T-helper 2 cell treated with Interferon-gamma antibody and Interleukin-4, amounts not matched to agents 100 ng/mL and 5 ng/mL, for 36 hours (primary cell): Measurements from ENCODE around the gene ZBTB5. TPM values are rescaled to one million over a fixed set of nuclear protein-coding genes. Genes with fewer than 3 reads are reported as not detected.
"Not testable (repeated sequence)": the region's sequence is repeated elsewhere in the genome, so short reads cannot be mapped to it uniquely, and the experiment has no call there.

ENCODE experiments used
- intact Hi-C: fragments of 100-400 bp; cut with micrococcal nuclease; formaldehyde crosslinking; loops from one replicate; pipeline ENCODE4 v1.15.1; 2023
- total RNA-seq: library from RNA; stranded (reverse); gene quantifications from 2 replicates; pipeline ENCODE4 v1.2.3, GENCODE V29; 2022

Gene ZBTB5
- total RNA-seq, 1 donor from 2014 or later: 10.3 TPM

DNA sequence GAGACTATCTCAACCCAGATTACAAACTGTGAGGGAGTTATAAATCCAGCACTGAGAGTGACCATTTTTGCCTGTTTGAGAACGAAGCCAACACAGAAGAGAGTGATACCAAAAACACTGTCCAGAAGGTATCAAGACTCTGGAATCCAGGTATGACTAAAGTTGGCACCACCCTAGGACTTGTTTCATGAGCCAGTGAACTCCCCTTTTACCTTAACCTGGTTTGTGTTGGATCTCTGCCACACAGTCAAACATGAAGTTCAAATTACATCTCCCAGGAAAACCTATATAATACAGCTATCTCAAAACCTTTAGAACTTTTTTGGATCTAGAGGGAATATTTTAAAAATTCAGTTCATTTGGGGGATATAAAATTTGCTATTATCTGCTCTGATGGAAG lies 11.4 kb downstream of the ZBTB5 start:
- intact Hi-C loops: no loop called here

DNA sequence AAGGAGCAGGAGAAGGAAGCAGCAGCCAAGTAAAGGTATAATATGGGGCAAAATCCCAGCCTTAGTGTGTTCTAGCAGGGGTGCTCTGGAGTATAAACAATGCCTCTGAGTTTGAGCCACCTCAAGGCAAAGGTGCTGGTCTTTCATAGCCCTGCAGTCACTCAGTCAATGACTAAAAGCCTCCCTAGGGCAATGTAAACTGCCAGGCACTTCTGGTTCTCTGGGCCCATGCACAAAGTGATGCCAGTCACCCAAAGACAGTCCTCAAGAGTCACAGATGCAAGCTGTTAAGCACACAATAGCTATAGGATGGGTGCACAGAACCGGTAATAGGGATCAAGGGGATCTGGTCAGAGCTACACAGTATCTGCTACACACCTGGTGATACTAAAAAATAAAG lies 12.6 kb downstream of the ZBTB5 start:
- intact Hi-C loops: no loop called here

DNA sequence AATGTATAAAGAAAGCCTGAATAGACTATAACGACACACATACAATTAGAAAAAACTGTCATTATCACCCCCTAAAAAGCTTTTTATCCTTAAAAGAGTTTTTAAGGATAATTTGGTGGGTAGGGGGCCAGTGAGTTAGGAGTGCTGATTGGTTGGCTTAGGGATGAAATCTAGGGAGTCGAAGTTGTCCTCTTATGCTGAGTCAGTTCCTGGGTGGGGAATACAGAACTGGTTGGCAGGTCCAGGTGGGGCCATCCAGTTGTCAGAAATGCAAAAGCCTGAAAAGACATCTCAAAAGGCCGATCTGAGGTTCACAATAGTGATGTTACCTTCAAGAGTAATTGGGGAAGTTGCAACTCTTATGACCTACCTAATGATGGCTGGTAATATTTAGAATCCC lies 13.6 kb downstream of the ZBTB5 start:
- intact Hi-C loops: no loop called here

DNA sequence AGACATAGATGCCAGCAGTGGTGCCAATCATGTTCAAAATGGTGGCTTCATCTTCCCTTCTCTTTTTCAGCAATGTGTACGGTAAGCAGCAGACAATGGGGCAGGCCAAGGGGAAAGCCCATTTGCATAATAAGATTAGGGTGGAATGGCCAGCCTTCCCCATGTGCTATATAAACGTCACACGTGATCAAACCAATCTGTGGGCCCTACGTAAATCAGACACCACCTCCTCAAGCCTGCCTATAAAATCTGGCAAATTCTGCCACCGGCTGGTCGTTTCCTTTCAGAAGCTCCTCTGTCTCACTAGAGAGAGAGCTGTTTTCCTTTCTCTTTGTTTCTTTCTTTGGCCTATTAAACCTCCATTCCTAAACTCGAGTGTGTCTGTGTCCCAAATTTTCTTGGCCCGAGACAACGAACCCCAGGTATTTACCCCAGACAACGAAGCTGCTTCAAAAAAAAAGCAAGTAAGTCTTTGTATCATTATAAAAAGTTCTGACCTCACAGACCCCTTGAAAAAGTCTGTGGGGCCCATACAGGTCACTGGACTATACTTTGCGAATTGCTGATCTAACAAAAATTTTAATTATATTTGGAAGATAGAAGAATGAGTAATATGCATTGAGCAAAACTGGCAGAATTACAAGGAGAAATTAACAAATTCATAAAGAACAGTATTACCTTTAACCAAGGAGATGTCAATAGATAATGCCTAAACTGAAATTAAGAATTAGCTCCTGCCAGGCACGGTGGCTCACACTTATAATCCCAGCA lies 15.2 kb downstream of the ZBTB5 start:
- intact Hi-C loops: no loop called here

DNA sequence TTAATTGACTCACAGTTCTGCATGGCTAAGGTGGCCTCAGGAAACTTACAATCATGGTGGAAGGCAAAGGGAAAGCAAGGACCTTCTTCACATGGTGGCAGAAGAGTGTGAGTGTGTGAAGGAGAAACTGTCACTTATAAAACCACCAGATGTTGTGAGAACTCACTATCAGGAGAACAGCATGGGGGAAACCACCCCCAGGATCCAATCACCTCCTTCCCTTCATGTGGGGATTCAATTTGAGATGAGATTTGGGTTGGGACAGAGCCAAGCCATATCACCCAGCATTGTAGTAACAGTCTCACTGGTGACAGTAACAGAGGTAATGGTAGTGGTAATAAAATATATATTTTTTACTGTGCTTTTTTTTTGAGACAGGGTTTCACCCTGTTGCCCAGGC lies 18.1 kb downstream of the ZBTB5 start:
- intact Hi-C loops: no loop called here

DNA sequence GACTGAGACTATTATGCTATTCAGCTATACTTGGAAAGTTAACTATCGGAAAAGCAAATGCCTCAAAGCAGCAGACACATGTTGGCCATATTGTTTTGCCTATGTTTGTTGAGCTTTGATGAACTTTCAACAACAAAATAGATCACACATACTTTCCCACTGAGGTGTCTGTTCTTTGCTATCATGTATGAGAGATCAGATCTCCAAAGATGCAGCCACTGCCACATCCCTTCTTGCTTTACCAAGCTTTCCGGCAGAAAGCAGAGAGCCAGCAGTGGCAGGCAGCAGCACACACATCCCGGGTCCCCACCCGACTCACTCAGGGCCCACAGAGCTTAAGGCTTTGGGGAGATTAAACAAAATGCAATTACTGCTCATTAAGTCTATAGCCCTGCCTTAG lies 18.8 kb downstream of the ZBTB5 start:
- intact Hi-C loops: no loop called here

DNA sequence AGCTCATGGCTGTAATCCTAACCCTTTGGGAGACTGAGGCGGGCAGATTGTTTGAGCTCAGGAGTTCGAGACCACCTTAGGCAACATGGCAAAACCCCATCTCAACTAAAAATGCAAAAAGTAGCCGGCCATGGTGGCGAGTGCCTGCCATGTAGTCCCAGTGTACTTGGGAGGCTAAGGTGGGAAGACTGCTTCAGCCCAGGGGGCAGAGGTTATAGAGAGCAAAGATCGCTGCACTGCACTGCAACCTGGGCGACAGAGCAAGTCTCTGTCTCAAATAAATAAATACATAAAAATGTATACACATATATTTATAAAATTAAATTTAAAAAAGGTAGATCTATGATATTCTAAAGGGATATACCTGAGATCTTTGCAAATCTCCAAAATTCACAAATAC lies 19.4 kb downstream of the ZBTB5 start:
- intact Hi-C loops: no loop called here

DNA sequence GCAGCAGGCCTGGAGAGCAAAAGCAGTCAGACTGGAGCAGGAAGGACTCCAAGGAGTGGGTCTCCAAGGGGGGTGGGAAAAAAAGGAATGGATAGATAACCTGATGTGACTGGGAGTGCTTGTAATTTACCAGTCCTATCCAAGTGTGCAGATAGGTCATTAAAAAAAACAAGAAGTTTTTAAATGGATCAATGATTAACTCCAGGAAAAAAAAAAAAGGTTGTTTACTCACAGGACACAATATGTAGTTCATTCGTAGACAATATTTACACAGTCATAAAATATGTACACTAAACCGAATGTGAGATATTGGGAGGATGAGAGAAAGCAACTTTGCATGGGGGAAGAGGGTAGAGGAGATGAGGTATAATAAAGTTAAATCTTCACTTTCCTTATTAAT lies 20.4 kb downstream of the ZBTB5 start:
- intact Hi-C loops: no loop called here

DNA sequence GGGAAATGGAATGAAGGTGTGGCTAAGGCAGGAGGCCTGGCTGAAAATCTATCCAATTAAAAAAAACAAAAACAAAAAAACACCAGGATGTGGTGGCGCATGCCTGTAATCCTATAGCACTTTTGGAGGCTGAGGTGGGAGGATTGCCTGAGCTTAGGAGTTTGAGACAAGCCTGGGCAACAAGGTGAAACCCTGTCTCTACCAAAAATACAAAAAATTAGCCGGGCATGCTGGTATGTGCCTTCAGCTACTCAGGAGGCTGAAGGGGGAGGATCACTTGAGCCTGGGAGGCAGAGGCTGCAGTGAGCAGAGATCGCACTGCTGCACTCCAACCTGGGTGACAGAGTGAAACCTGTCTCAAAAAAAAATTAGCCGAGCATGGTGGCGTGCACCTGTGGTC lies 21.7 kb downstream of the ZBTB5 start:
- intact Hi-C loops: no loop called here

DNA sequence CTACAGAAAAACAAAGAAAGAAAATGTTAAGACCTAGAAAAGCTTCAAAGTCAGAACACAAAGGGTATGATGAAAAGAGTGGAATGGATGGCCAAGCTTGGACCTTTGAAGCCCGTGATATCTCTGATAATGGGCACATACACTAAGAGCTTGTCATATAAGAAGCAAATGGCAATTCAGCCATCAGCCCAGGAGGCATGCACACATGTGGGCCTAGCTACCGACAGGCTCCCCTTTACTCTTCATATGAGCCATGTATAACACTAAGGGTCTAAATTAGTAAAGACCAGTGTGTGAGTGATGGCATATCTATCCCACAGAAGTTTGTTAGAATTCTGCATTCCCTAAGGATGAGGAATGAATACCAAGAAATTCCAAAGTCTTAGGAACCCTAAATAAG lies 22.7 kb downstream of the ZBTB5 start:
- intact Hi-C loops: no loop called here

DNA sequence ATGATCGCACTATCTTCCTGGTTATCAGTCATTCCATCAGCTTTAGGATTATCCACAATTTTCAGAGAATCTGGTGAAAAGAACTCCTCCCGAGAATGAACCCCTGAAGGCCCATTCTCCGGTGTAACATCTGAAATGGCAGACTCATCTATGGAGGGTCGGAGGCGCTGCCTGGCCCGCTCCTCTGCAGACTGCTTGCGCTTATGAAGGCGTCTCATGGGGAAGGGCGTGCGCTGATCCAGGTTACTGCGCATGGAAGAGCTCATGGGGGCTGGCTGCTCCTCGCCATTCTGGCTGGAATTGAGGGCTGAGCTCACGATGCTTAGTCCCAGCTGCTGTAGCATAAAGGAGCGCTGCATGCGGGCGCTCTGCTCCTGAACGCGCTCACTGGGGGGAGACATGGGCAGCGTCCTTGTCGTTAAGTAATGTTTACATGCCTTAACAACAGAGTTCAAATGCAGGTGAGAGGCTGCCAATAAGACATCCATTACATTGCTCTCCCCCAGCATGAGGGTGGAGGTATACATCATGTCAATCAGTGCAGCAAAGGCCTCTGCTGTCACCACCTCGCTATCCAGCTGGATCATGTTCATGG lies 23.4 kb downstream of the ZBTB5 start:
- intact Hi-C loops: no loop called here

DNA sequence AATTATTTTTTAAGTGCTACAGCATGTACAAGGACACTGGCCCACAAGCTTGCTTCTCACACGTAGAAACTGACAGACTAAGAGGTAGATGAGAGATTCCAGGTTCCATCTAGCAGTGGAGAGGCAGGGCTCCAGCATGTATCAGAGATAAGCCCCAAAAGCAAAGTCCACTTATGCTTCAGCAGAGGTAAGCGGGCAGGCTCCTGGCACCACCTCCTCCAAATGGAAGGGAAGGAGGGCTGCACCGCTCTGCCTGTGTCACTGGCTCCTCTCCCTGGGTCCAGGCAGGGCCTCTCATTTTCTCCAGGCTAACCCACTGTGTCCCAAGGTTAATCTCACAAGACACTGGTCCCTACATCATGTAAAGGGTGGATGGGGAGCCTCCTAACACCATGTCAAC lies 26.9 kb downstream of the ZBTB5 start:
- intact Hi-C loops: no loop called here

DNA sequence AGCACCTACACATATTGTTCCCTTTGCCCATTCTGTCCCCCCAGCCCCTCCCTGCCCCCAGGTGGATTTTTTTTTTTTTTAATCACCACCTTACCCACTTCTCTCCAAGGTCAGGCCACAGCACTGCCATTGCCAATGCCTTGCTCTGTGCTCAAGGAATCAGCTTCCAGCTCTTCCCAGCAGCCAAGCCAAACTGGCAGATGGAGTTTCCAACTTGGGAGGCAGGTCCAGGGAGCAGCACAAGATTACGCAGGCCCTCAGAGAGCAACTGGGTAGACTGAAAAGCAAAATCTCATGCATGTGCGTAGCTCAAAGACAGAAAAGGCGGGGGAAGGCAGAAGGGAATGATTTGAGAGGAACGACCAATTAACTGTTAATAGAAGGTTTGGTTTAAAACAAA lies 27.6 kb downstream of the ZBTB5 start:
- intact Hi-C loops: no loop called here

DNA sequence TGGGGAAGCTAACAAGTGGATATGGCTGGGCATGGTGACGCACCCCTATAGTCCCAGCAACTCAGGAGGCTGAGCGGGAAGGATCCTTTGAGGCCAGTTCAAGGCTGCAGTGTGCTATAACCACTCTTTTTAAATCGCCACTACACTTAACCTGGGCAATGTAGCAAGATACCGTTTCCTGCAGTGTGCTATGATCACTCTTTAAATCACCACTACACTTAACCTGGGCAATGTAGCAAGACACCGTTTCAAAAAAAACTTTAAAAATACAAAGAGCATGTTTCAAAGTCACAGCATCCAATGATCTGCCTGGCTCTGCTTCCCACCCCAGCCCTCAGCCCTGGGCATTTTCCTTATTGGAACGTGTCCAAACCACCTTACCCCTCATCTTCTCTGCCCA lies 28.2 kb downstream of the ZBTB5 start:
- intact Hi-C loops: no loop called here

DNA sequence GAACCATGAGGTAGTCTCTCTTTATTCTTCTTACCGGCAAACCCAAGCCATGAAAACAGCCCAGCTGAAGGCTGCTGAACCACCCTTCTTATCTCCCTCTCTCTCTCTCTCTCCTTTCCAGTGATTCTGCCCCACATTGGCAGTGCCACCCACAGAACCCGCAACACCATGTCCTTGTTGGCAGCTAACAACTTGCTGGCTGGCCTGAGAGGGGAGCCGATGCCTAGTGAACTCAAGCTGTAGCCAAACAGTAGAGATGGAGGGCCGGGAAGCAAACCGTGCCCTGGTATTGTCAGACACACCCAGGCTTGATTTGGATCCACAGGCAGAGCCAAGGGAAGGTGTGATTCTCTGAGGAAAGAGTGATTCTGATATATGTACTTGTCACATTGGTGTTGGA lies 28.7 kb downstream of the ZBTB5 start:
- intact Hi-C loops: no loop called here

DNA sequence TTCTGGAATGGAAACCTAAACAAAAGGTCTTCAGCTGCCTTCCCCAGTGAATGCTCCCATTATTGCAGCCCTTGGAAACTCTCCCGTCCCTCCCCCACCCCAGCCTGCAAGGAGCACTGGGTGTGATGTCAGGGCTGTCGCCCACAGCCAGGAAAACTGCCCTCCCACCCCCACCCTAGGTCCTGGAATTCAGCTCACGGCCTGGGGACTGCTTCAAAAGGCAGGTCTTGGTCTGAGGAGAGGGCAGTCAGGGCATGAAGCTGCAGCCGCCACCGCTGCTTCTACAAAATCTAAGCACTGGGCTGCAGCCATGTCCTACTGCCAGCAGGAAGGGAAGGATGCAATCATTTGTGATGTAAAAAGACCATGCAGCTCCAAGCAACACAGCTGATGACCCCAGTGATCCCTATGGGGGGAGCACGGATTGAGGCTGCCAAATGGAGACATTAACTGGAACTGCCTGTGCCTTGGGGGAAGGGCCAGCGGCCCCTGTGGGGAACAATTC lies 31.3 kb downstream of the ZBTB5 start:
- intact Hi-C loops: no loop called here

DNA sequence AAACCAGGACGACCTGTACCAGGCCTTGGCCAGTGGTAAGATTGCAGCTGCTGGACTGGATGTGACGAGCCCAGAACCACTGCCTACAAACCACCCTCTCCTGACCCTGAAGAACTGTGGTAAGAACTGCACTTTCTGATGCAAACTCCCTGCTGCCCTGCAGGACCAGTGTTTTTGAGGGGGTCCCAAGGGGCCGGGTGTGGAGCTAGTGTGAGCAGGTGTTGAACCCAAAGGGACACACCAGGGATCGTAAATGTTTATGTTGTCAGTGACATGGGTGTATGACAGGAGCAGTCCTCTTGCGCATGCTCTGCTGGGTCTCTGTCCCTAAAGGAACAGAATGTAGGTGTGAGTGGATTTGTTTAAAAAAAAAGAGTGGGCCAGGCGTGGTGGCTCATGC lies 33.2 kb downstream of the ZBTB5 start:
- intact Hi-C loops: no loop called here

DNA sequence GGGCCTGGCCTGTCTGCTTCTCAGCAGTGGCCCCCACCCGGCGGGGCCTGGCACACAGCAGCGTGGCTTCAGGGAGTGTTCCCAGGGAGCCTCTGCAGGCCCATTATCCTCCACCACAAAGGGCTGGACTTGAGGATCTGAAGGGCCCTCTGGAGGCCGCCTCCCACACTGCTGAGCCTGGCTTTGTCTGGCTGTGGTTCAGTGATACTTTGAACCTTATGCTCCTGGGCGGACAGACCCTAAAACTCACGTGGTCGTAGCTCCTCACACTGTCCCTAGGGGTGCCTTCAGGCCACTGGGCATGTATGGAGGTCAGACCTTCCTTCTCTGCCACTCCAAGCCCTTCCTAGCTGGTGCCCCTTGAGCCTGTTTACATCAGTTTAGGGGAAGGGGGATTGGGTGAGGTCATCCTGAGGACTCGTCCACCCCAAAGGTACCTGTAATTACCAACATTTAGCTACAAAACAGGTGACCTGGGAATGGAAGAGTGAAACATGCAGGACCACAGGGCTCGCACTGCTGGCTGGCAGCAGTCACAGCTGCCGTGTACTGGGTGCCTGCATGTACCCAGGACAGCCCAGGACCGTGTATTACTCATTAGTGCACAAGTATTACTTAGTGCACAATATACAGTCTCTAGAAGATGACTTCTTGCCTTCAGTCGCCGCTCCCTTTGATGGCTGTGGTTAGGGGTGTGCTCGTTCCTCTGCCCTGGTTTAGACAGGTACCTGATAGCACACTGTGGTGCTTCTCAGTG lies 34.2 kb downstream of the ZBTB5 start:
- intact Hi-C loops: no loop called here

DNA sequence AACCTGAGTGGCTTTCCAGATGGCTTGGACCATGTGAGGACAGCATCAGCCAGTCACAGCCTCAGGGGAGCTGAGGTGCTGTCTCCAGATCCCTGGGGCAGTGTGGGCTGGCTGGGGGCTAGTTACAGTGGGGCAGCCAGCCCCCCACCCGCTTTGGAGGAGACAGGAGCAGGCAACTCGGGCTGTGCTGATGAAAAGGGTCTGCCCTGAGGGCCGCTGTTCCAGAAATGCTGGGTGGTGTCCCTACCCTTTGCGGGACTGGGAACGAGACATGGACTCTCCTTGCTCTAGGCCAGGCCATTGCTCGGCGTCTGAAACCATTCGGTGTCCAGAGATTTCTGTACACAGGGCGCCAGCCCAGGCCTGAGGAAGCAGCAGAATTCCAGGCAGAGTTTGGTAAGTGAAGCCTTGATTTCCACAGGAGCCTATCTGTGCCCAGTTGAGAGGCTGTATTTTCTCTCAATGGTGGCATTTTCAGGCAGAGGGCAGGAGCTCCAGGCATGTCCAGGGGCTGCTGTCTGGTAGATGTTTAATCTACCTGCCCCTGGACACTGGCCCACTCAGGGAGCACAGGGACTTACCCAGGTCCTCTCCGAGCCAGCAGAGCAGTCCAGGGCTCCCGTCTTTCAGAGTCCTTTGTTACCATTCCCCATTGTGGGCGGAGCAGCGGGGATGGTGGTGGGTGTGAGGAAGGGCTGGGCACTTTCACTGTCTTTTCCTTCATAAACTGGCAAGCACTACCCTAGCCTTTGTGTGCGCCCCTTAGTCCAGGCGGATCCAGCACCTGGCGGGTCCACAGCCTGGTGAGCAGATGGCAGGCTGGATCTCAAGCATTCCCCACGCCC lies 35.6 kb downstream of the ZBTB5 start:
- intact Hi-C loops: no loop called here

DNA sequence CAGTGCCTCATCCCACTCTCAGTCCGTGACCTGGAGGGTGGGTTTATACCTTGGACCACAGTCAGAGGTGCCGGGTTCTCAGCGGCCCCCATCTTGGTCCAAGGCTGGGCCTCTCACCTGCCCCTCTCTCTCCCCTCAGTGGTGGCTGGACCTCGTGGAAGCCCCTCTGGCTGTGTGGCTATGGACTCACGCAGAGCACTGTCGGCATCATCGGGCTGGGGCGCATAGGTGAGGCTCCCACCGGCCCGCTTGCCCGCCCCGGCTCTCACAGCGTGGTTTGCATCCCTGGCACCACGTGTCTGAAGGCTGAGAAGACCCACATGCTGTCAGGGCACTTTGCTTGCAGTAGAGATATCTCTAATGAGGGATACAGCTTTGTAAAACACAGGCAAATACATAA lies 36.9 kb downstream of the ZBTB5 start:
- intact Hi-C loops: no loop called here

DNA sequence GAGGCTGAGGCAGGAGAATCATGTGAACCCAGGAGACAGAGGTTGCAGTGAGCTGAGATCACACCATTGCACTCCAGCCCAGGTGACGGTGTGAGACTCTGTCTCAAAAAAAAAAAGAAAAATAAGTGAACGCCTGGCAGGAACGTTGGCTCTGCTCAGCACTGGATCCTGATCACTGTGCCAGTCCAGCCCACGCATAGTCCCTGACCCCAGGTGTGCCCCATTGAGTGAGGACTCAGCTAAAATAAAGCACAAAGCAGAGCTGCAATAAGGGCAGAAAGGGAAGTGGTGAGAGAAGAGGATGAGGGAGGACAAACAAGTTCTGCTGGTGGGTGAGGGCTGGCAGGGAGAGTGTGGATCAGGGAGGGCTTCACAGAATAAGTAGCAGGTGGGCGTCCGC lies 38.4 kb downstream of the ZBTB5 start:
- intact Hi-C loops: no loop called here

DNA sequence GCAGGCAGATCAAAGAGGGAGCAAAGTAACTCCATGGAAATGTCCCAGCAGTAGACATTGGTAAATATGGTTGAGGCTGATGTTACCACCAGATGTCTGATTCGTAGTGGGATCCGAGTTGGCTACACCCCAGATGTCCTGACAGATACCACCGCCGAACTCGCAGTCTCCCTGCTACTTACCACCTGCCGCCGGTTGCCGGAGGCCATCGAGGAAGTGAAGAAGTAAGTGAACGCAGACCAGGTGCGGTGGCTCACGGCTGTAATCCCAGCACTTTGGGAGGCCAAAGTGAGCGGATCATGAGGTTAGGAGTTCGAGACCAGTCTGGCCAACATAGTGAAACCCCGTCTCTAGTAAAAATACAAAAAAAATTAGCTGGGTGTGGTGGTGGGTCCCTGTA lies 38.8 kb downstream of the ZBTB5 start:
- intact Hi-C loops: not testable (repeated sequence)
